HG02852 (cell line): Measurements from ENCODE around the gene ARHGAP22.
"Not testable (repeated sequence)": the region's sequence is repeated elsewhere in the genome, so short reads cannot be mapped to it uniquely, and the experiment has no call there.

Experiments used
- ATAC-seq: cut with Tn5 transposase; IDR thresholded peaks from one replicate; pipeline ENCODE4 v1.9.1; 2021; ENCODE audit warnings: mild to moderate bottlenecking, moderate library complexity; ENCODE audit not compliant: unreplicated experiment

The ARHGAP22 gene

DNA sequence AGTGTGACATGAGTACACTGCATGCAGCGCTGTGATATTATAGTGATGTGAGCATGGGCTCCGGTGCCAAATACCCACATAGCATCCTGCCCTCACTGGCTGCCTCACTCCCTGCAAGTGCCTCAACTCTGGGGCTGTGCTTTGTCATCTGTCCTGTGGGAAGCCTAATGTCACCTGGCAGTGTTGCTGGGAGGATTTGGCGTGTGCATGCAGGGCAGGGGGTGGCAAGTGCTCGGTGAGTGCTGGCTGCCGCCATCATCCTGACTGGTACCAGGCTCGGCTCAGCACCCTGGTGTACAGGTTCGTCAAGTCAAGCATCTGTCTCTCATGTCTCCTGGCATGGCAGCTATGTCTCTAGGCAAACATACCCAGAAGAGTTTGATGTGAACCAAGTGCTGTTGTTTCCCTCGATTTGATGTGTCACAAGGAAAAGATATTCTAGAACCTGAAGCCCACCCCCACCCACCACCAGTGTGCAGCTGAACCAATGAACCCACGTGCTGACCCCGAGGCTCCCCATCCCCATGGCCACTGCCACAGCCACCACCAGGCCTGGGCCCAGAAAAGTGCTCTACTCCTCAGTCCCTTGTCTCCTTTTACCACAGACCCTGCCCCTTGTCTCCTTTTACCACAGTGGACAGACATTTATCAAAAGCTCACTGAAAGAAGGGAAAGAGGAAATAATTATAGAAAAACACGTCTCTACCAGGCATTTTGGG lies 162.6 kb downstream of the ARHGAP22 start:
- ATAC-seq: no peak

- ATAC-seq: no peak
Measured at GRCh38 chr10:48440771-48441170, 164.1 kb downstream of the ARHGAP22 start.

DNA sequence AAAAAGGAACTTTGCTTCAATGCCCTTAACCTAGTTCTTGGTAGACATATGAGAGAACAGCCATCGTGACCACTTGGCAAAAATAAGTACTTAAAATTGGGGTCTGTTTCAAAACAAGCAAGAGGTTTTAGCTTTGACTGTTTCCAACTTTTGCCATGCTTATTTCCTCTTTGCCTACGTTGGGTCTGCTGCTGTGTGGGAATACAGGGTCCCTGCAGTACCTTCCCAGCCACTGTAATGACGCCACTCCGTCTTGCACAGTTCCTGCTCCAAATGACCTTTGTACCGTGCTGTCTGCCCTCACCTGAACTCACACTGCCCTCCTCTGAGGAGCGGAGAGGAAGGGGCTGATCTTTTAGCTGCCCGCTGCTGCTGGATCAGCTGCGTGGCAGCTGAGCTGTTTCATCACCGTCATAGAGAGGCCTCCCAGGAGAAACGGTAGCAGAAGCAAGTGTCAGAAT lies 165.3 kb downstream of the ARHGAP22 start:
- ATAC-seq: no peak

DNA sequence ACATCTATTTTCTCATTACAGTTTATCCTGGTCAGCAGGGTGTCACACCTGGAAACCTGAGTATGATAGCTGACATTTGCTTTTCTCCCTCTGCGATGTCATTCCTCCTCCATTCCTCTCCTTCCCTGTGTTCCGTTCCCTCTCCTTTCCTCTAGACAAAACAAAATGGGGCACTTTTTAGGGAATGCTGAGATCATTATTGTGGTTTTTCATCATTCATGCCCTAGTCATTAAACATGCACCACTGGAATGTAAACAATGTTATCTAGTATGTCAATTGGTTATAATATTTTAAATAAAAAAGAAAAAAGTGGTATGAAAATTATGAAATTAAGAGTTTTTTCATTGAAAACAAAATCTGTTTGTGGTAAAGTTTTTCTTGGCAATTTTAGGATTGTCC lies 165.8 kb downstream of the ARHGAP22 start:
- ATAC-seq: no peak

DNA sequence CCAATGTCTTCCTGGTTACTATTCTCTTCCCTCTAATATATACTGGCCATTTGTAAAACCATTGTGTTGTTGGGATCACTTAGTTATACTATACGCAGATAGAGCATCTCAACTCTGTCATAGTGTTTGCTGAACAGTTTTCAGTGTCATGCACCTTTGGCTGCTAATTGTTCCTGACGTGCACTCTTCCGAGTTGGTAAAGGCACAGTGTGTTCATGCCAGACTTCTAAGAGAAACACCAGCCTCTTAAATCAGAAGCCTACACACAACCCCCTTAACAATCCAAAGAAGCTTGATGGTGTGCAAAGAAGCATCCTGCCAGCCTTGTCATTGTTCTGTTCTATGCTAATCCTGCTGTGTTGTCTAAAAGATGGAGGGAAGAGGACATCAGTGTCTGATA lies 167.3 kb downstream of the ARHGAP22 start:
- no peak for ATAC-seq

DNA sequence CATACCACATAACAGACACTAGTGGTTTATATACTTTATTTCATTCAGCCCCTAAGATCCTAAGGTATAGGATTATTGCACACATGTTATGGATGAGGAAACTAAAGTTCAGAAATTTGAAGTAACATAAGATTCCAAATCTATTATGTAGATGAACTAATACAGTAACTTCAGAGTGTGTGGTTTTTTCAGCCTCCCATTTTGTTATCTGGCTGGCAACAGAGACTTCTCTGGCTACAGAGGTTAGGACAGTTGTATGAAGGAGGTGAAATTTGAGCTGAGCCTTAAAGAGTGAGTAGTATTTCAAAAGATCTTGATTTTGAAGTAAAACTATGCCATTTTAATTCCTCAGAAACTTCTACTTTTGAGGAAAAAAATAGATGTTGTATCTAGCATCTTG lies 173.0 kb downstream of the ARHGAP22 start:
- no peak for ATAC-seq

DNA sequence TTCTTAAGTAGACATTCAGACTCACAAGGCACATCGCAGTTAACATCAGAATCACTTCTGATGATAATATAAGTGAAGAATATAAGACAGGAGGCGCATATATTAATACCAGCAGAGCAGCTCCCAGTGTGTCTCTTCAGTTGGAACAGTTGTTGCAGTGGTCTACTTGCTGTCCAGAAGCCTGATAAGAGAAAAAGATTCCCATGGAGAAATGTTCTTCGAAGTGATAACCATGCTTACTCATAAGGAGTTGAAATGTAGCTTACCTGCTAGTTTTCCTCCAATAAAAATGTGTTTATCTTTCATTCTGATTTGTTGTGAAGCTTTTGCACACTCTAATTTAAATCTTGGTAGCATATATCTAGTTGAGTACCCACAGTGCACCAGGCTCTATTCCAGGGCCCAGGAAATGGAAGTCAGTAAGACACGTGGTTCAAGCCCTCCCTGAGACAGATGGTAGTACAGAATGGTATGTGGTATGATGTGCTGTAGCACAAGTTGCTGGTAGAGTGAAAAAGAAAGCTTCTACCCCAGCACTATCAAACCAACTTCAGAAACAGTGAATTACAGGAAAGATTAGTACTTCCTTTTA lies 174.4 kb downstream of the ARHGAP22 start:
- no peak for ATAC-seq

DNA sequence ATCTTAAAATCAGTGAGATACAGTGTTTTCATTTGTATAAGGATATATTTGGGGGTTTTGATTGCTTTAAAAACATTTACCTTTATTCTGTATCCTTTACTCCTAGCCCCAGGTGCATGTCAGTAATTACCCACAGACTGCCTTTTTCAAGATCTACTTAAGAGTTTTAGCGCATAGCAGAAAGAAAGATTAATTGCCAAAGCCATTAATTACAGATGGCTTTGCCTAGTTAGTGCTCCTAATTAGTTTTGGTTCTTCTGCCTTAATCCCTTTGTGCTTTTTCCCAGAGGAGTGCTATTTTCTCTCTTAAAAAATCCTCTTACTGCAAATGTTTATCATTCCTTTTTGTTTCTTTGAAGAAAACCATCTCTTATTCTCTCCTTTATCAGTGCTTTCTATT lies 175.6 kb downstream of the ARHGAP22 start:
- no peak for ATAC-seq

GRCh38 chr10:48428896-48429295 lies 176.0 kb downstream of the ARHGAP22 start:
- ATAC-seq: no peak

GRCh38 chr10:48423884-48424283 lies 181.0 kb downstream of the ARHGAP22 start:
- ATAC-seq: no peak

GRCh38 chr10:48421862-48422261 lies 183.0 kb downstream of the ARHGAP22 start:
- ATAC-seq: not testable (repeated sequence)

GRCh38 chr10:48419714-48420113 lies 185.2 kb downstream of the ARHGAP22 start:
- no peak for ATAC-seq

GRCh38 chr10:48418189-48418788 lies 186.6 kb downstream of the ARHGAP22 start:
- no peak for ATAC-seq

DNA sequence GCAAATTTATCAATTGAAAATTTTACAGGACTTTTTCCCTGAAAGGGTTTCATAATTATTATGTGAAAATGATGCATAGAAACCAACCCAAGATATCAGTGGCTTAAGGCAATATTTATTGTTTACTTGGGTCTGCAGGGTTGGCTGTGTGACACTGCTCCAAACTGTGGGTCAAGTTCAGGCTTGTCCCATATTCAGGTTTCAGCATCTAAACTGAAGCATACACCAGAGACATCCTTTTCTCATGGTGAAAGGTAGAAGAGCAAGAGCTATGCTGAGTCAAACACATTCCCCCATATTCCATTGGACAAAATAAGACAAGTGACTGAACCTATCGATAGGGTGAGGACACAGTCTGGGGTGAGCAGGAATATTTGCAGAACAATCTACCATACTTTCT lies 187.5 kb downstream of the ARHGAP22 start:
- no peak for ATAC-seq

DNA sequence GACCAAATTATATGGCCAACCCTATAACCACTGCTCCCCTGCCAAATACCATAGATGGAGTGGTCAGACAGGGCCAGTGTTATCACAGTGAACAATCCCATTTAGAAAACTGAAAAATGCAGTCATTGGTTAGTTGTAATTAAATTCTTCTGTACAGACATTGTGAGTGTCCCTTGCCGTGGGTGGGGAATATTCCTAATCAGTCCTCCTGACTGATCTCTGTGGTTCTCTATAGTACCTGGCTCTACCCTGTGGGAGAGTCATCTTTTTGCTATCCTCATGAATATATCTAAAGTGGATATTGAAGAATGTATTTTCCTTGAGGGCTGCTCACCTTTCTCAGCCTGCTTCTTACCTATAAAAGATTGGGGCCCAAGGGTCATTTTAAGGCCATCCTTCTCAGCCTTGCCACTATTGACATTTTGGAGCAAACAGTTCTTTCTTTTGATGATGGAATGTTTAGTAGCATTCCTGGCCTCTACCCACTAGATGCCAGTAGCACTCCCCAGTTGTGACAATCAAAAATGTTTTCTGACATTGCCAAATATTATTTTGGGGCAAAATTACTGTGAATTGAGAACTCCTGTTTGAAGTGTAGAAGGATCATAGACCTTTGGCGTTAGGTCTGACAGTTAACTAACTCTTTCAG lies 188.2 kb downstream of the ARHGAP22 start:
- ATAC-seq: no peak

- no peak for ATAC-seq
Measured at GRCh38 chr10:48414778-48415177, 190.1 kb downstream of the ARHGAP22 start.

- no peak for ATAC-seq
Measured at GRCh38 chr10:48414160-48414559, 190.7 kb downstream of the ARHGAP22 start.

DNA sequence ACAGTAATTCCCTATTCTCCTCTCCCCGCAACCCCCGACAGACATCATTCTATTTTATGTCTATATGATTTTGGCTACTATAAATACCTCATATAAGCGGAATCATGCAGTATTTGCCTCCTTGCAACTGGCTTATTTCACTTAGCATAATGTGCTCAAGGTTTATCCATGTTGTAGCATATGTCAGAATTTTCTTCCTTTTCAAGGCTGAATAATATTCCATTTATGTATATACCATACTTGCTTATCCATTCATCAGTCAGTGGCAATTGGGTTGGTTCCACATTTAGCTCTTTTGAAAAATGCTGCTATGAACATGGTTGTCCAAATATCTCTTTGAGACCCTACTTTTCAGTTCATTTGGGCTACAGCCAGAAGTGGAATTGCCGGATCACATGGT lies 191.9 kb downstream of the ARHGAP22 start:
- no peak for ATAC-seq

GRCh38 chr10:48412081-48412480 lies 192.8 kb downstream of the ARHGAP22 start:
- no peak for ATAC-seq

- no peak for ATAC-seq
Measured at GRCh38 chr10:48411510-48411909, 193.4 kb downstream of the ARHGAP22 start.

- no peak for ATAC-seq
Measured at GRCh38 chr10:48410503-48410902, 194.4 kb downstream of the ARHGAP22 start.

- ATAC-seq: no peak
Measured at GRCh38 chr10:48406658-48407057, 198.2 kb downstream of the ARHGAP22 start.
